GM18499 (cell line): ENCODE data around the gene AGAP3.

ENCODE experiments used
- ATAC-seq: cut with Tn5 transposase; IDR thresholded peaks from one replicate; pipeline ENCODE4 v1.9.1; 2021; ENCODE audit warnings: moderate number of reproducible peaks; ENCODE audit not compliant: insufficient read depth, unreplicated experiment

AGAP3 gene

GRCh38 chr7:151086802-151087244 is 548 bp downstream of the AGAP3 start:
- ATAC-seq, result no peak

GRCh38 chr7:151087245-151088018 is 1.2 kb downstream of the AGAP3 start:
- ATAC-seq, result no peak

DNA sequence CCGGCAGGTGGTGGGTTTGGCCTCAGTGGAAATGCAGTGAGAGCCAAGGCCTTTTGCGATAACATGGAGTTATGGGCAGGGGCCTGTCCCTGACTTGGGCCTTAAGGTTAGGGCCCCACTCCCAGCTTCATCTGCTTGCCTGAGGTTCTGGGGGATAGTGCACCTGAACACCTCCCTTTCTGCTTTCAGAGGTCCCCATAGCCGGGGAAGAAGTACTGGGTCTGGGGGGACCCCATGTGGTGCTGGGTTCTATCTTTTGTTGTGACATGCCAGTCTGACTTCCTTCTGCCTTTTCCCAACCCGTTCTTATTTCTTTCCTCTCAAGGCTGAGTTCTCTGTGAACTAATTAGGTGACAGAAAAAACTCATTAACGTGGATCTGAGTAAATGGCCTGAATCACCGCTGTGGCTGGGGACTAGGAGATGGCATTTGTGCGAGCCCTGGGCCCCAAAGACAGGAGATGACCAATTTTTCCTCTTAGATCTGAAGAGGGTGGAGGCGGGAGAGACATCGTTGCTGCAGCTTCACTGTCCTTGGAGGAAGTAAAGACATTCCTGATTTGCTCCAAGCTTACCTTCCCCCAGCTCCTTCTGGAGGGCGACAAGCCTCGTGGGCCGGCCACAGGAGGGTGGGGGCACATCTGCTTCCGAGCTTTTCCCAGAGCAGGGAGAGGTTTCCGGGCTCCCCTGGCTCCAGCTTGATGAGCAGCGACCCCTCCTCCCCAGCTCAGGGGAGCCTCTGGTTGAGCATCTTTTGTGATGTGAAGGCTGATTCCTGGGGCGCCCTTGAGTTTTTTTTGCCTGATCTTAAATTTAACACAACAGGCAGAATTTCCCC is 2.0 kb downstream of the AGAP3 start:
- ATAC-seq, result no peak

DNA sequence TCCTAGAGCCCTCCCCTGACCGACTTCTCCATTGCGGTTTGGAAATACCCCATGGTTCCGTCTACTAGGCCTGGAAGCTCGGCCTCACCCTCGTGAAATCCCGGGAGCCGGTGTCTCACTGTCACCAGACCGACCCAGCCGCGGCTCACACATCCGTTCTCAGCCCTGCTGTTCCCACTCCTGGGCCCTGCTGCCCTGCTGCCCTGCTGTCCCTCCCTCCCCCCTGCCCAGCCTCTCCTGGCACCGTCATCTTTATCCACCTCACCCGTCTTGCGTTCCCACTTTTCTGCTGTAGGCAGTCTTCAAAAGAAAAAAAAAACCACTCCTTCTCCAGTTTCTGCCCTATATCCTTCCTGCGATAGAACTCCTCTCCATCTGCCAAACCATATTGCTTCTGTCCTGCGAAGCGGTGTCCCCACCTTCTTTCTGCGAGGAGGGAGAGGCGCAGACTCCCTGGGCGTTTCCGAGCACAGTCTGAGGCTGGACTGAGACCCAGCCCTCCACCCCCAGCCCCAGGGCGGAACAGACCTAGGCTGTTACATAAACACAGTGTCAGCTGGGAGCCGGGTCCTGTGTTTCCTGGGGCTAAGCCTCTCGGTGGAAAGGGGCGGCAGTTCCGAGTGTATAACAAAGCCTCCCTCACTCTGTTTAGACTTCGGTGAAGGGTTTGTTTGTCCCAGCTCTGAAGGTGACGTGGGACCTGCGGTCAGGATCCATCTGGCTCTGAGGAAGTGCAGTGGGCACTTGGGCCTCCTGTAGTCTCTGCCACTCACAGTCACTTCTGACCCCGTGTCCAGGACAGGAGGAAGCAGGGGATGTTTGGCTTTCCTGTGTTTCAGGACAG is 2.8 kb downstream of the AGAP3 start:
- no peak for ATAC-seq

DNA sequence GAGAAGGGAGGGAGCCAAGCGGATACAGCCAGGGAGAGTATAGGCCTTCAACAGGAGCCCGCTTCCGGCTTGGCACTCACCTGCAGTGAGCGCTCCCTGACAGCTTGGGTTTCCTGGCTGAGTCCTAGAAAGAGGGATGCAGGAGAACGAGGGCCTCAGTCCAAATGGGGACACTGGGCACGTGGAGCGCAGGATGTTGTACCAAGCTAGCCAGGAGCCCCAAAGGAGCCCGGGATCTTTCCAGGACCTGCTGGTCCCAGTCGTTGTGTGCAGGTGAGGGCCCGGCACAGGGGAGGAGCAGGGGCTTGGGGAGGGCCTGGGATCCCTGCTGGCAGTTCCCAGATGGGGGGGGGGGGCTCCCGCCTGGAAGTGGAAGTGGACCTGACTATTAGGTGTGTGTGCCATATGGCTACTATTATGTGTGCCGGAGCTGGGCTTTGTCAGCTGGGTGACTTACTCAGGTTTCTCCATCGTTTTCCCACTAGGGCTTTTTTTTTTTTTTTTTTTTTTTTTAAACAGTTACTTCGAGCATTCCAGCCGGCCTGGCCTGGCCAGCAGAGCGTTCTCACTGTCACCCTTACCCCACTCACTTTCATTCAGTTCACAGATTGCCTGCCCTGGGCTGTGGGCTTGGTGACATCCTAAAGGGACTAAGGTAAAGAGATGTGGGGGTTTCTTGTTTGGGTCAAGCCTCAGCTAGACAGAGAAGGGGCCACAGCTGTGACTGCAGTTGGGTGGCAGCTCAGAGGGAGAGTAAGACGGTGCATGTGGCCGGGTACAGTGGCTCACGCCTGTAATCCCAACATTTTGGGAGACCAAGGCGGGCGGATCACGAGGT is 3.8 kb downstream of the AGAP3 start:
- no peak for ATAC-seq

- ATAC-seq, result no peak
These were observed 4.7 kb downstream of the AGAP3 start for GRCh38 chr7:151091003-151091402.

- no peak for ATAC-seq
These were observed 5.2 kb downstream of the AGAP3 start for GRCh38 chr7:151091431-151091830.

- ATAC-seq, result no peak
These were observed 5.7 kb downstream of the AGAP3 start for GRCh38 chr7:151091988-151092387.

DNA sequence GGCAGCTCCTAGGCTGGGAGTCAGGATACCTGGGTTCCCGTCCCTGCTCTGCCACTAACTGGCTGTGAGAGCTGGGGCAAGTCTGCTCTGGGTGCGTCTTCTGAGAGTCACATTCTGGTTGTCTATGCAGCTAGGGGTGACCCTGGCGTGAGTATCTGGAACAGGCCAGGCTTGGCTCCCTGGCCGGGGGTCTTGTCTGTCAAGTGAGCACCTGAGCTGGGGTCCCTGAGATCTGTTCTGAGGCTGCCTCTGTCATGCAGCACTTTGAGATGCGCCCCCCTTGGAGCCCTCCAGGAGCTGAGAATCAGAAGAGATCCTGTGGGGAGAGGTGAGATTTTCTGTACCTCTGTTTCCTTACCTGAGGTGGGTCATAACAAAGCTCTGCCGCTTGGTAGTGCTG is 7.5 kb downstream of the AGAP3 start:
- ATAC-seq, result no peak

GRCh38 chr7:151094675-151095074 is 8.4 kb downstream of the AGAP3 start:
- no peak for ATAC-seq

DNA sequence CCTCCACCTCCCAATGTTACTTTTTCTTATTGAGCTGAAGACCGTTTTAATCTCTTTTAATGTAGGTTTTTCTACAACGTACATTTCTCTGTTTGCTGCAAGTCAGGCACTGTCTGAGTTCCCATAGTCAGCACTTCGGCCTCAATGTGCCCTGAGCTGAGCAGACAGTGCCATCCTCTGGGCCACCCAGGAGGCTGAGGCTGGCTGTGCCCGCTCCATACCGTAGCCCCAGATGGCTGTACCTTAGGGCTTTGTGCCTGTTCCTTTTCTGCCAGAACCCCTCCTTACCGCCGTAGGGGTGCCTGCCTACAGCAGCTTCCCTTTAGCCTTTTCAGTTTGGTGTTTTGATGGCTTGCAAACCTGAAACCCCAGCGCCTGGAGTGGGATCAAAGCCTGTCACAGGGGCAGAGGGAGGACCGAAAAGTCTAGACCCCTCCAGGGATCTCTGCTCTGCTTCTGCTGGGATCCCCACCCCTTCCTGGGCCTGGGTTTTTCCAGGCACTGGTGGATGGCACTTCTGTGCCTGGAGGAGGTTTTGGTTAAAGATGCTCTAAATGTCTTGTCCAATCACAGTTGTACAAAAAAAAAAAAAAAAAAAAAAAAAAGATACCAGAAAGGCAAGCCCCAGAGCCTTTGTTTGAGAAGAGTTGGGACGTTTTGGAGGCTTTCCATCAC is 9.0 kb downstream of the AGAP3 start:
- ATAC-seq, result no peak

GRCh38 chr7:151095828-151096475 is 9.7 kb downstream of the AGAP3 start:
- no peak for ATAC-seq

- no peak for ATAC-seq
These were observed 13.4 kb downstream of the AGAP3 start for GRCh38 chr7:151099486-151100211.

DNA sequence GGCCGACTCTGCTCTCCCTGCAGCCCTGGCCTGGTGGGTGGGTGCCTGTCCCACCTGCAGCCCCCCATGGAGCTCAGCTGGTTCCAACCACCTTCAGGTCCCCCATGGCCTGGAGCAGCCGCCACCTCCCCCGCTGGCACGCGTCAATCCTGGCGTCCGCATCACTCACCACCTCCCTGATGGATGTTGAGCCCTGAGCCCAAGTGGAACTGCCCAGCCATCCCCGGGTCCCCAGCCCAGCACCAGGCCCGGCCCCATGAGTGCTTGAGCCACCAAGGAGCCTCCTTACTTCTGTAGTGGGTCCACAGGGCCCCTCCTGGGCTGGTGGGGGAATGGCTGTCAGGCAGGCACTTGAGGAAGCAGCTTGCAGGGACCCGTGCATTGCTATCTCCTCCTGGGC is 14.6 kb downstream of the AGAP3 start:
- no peak for ATAC-seq

- no peak for ATAC-seq
These were observed 15.5 kb downstream of the AGAP3 start for GRCh38 chr7:151101621-151102396.

DNA sequence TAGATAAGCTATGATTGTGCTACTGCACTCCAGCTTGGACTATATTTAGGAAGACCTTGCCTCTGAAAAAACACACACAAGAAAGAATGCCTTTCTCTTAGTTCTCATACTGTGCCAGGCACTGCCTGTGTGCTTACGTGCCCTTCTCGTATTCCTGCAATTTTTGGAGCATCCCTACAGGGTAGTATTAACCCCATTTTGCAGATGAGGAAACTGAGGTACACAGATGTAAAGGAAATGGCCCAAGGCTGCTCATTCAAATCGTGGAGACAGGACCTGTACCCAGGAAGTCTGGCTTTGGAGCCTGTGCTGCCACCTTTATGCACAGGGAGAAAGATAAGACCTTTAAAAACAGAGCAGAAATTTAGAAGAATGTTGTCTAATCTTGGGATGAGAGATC is 16.7 kb downstream of the AGAP3 start:
- ATAC-seq, result no peak

DNA sequence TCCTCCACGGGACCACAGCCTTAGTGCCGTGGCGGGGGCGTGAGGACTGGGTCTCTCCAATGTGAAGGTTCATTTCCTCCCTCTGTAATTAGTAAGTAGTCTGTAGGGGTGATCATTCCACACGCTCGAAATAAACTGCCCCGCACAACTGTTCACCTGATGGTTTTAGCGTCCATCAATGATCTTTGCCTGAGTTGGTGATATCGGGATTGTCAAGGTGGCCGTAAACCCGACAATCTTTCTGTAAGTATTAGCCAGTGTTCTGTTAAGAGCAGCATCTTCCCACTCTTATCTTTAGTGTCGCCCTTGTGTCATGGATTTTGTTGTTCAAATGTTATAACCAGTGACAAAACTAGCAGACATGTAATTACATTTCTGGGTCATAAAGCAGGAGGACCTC is 17.7 kb downstream of the AGAP3 start:
- ATAC-seq, result no peak
